ENCODE data around the gene HIVEP1. TPM values are rescaled to one million over a fixed set of nuclear protein-coding genes. Genes with fewer than 3 reads are reported as not detected.

The HIVEP1 gene
- total RNA-seq, 1 experiment from 2014 or later = 24.3 TPM

DNA sequence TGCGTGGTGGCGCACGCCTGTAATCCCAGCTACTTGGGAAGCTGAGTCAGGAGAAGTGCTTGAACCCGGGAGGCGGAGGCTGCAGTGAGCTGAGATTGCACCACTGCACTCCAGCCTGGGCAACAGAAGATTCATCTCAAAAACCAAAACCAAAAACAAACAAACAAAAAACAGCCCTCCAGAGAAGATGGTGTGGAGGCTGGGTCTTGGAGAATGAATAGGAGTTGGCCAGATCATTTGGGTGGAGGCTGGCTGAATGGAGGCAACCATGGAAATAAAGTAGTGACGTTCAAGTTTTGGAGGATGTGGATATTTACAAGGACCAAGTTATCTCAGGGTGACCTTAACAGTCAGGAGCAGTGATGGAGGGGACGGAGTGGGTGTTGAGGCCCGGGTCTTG is 24.7 kb downstream of the HIVEP1 start (continued):
- TF ChIP-seq, protein P1, sequence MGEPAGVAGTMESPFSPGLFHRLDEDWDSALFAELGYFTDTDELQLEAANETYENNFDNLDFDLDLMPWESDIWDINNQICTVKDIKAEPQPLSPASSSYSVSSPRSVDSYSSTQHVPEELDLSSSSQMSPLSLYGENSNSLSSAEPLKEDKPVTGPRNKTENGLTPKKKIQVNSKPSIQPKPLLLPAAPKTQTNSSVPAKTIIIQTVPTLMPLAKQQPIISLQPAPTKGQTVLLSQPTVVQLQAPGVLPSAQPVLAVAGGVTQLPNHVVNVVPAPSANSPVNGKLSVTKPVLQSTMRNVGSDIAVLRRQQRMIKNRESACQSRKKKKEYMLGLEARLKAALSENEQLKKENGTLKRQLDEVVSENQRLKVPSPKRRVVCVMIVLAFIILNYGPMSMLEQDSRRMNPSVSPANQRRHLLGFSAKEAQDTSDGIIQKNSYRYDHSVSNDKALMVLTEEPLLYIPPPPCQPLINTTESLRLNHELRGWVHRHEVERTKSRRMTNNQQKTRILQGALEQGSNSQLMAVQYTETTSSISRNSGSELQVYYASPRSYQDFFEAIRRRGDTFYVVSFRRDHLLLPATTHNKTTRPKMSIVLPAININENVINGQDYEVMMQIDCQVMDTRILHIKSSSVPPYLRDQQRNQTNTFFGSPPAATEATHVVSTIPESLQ (CRISPR knock-in tag; IDR thresholded peaks at IDR 0.05) = no peak
- no peak for TF ChIP-seq NR2C2 (CRISPR knock-in tag; IDR thresholded peaks at IDR 0.05)
- TF ChIP-seq, protein P2, sequence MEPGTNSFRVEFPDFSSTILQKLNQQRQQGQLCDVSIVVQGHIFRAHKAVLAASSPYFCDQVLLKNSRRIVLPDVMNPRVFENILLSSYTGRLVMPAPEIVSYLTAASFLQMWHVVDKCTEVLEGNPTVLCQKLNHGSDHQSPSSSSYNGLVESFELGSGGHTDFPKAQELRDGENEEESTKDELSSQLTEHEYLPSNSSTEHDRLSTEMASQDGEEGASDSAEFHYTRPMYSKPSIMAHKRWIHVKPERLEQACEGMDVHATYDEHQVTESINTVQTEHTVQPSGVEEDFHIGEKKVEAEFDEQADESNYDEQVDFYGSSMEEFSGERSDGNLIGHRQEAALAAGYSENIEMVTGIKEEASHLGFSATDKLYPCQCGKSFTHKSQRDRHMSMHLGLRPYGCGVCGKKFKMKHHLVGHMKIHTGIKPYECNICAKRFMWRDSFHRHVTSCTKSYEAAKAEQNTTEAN (CRISPR knock-in tag; IDR thresholded peaks at IDR 0.05) = no peak
- no peak for TF ChIP-seq ZNF232 (CRISPR knock-in tag; IDR thresholded peaks at IDR 0.05)

DNA sequence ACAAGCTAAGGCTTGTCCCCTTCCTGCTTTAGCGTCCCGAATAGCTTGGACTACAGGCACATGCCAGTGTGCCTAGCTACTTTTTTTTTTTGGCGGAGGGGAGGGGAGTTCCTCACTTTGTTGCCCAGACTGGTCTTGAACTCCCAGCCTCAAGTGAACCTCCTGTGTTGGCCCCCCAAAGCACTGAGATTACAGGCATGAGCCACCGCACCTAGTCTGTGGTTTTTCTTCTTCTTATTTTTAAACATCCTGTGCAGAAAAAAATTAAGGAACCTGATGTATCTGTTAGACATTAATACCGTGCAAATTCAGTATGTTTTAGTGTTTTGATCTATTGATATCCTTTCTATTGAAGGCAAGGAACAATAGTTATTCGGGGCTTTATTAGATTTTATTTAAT is 25.7 kb downstream of the HIVEP1 start:
- H3K4me1 Mint-ChIP-seq = peaks cover 59% of the 10 kb centered on the region
- H3K9me3 Mint-ChIP-seq = 0 out of 2 replicates have a peak, but pooled peaks cover 4% of the 10 kb centered on the region
- H3K27ac Mint-ChIP-seq = peak overlapping the region; percentile 44
- DNase-seq (ENCODE audit: low spot score) (no peak), ATAC-seq (no peak)
- CTCF ChIA-PET = no interaction called here
- peaks cover 7% of the 10 kb centered on the region; the same call in 1 of the 2 replicates for H3K36me3 Mint-ChIP-seq
- POLR2A ChIA-PET = no interaction called here
- TF ChIP-seq, protein P3, sequence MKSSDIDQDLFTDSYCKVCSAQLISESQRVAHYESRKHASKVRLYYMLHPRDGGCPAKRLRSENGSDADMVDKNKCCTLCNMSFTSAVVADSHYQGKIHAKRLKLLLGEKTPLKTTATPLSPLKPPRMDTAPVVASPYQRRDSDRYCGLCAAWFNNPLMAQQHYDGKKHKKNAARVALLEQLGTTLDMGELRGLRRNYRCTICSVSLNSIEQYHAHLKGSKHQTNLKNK (CRISPR knock-in tag; IDR thresholded peaks at IDR 0.05) = no peak
- TF ChIP-seq TCF7 (CRISPR knock-in tag; IDR thresholded peaks at IDR 0.05; ENCODE audit: low read depth) (no peak), GABPB1 (CRISPR knock-in tag; IDR thresholded peaks at IDR 0.05) (no peak), JUN (CRISPR knock-in tag; IDR thresholded peaks at IDR 0.05) (no peak), ZNF416 (CRISPR knock-in tag; IDR thresholded peaks at IDR 0.05) (no peak), JAZF1 (CRISPR knock-in tag; IDR thresholded peaks at IDR 0.05) (no peak), IRF2 (CRISPR knock-in tag; IDR thresholded peaks at IDR 0.05; ENCODE audit: borderline replicate concordance, low read depth) (no peak), NR3C1 (CRISPR knock-in tag; conservative IDR thresholded peaks at IDR 0.05; ENCODE audit: low read depth) (no peak), ZNF317 (CRISPR knock-in tag; IDR thresholded peaks at IDR 0.05; ENCODE audit: borderline replicate concordance, low read depth) (no peak), MXD4 (CRISPR knock-in tag; IDR thresholded peaks at IDR 0.05; ENCODE audit: borderline replicate concordance) (no peak), TEAD4 (CRISPR knock-in tag; IDR thresholded peaks at IDR 0.05) (no peak)
- TF ChIP-seq, protein P4, sequence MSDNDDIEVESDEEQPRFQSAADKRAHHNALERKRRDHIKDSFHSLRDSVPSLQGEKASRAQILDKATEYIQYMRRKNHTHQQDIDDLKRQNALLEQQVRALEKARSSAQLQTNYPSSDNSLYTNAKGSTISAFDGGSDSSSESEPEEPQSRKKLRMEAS (CRISPR knock-in tag; IDR thresholded peaks at IDR 0.05) = no peak
- TF ChIP-seq, protein P5, sequence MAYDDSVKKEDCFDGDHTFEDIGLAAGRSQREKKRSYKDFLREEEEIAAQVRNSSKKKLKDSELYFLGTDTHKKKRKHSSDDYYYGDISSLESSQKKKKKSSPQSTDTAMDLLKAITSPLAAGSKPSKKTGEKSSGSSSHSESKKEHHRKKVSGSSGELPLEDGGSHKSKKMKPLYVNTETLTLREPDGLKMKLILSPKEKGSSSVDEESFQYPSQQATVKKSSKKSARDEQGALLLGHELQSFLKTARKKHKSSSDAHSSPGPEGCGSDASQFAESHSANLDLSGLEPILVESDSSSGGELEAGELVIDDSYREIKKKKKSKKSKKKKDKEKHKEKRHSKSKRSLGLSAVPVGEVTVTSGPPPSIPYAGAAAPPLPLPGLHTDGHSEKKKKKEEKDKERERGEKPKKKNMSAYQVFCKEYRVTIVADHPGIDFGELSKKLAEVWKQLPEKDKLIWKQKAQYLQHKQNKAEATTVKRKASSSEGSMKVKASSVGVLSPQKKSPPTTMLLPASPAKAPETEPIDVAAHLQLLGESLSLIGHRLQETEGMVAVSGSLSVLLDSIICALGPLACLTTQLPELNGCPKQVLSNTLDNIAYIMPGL (CRISPR knock-in tag; IDR thresholded peaks at IDR 0.05) = no peak
- TF ChIP-seq, protein P6, sequence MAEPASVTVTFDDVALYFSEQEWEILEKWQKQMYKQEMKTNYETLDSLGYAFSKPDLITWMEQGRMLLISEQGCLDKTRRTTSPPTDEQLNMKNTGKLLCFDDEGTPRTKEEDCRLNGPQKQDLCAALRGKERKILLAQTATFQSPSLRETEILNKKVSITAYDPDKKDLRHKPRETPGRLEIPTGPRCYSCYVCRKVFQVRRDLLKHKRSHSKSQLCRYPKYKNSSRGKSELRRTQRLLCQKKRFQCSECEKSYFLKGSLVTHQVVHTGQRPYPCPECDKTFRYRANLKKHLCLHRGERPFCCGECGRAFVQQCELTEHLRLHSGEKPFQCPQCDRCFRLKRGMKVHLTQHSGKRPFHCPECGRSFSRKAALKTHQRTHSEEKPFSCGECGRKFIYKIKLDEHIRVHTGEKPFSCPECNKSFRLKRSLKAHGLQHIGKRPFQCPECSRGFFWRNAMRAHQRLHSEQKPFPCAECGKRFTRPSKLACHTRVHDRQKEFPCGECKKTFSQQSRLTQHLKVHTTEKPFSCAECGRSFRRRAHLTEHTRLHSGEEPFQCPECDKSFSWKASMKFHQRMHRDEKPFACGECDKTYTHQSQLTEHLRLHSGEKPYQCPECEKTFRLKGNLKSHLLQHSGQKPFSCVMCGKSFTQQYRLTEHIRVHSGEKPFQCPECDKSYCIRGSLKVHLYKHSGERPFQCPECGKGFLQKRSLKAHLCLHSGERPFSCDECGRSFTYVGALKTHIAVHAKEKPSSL (CRISPR knock-in tag; conservative IDR thresholded peaks at IDR 0.05) = no peak
- TF ChIP-seq, protein P7, sequence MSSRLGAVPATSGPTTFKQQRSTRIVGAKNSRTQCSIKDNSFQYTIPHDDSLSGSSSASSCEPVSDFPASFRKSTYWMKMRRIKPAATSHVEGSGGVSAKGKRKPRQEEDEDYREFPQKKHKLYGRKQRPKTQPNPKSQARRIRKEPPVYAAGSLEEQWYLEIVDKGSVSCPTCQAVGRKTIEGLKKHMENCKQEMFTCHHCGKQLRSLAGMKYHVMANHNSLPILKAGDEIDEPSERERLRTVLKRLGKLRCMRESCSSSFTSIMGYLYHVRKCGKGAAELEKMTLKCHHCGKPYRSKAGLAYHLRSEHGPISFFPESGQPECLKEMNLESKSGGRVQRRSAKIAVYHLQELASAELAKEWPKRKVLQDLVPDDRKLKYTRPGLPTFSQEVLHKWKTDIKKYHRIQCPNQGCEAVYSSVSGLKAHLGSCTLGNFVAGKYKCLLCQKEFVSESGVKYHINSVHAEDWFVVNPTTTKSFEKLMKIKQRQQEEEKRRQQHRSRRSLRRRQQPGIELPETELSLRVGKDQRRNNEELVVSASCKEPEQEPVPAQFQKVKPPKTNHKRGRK (CRISPR knock-in tag; IDR thresholded peaks at IDR 0.05; ENCODE audit: borderline replicate concordance) = no peak
- TF ChIP-seq, protein P8, sequence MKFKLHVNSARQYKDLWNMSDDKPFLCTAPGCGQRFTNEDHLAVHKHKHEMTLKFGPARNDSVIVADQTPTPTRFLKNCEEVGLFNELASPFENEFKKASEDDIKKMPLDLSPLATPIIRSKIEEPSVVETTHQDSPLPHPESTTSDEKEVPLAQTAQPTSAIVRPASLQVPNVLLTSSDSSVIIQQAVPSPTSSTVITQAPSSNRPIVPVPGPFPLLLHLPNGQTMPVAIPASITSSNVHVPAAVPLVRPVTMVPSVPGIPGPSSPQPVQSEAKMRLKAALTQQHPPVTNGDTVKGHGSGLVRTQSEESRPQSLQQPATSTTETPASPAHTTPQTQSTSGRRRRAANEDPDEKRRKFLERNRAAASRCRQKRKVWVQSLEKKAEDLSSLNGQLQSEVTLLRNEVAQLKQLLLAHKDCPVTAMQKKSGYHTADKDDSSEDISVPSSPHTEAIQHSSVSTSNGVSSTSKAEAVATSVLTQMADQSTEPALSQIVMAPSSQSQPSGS (CRISPR knock-in tag; IDR thresholded peaks at IDR 0.05; ENCODE audit: borderline replicate concordance, low read depth) = no peak
- H3K27me3 Mint-ChIP-seq (ENCODE audit: low read depth) = no peaks in the 10 kb centered on the region
- no peak overlapping the region for H3K4me3 Mint-ChIP-seq

Data from WTC11 (cell line).